Fibroblast of lung (primary cell): Measurements from ENCODE around the gene CMA1.

Source experiments
- EZH2 ChIP-seq: IDR thresholded peaks from 2 replicates; pipeline ENCODE4 v1.5.1; 2012; ENCODE audit warnings: low read length, control low read depth, mild to moderate bottlenecking; ENCODE audit errors: missing control alignments
- TF ChIP-seq, protein P1 (sequence below), 2 donors: IDR thresholded peaks in 1 of 2; conservative IDR thresholded peaks in 1 of 2; 1 replicate in 1 of 2; 2 replicates in 1 of 2; pipeline ENCODE4 v1.5.1; 2011 to 2012; ENCODE audit warnings: low read length in 2 of 2, control low read depth in 1 of 2, inconsistent platforms in 1 of 2, low read depth in 1 of 2, mild to moderate bottlenecking in 1 of 2

DNA sequence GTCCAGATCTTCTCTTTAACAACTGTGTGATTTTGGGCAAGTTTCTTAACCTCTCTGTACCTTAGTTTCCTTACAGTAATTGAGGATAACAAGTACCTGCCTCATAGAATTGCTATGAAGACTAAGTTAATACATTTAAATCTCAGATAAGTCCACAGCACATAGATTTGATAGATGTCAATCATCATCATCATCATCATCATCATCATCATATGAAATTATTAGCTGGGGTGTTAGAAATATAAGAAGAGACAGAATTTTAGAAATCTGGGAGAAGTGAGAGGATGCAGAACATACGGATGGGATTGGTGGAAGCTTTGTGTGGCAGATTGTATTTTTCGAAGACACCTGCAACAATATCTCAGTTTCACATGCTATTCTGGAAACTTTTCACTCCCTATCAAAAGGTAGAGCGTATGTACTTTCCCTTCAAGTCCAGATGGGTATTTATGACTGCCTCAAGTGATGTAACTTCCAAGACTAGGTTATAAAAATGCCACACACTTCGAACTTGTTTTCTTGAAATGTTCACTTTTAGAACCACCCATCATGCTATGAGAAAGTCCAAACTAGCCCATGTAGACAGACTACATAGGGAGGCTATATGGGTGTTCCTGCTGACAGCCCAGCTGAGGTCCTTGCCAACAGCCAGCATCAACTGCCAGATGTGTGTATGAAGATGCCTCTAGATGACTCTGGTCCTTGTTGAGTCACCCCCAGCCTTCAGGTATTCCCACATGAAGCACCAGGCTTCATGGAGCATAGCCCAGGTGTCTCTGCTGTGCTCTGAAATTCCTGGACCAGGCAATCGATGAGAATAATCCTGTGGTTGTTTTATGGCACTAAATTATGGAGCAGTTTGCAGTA, 44.8 kb downstream of the CMA1 start:
- TF ChIP-seq, protein P1, sequence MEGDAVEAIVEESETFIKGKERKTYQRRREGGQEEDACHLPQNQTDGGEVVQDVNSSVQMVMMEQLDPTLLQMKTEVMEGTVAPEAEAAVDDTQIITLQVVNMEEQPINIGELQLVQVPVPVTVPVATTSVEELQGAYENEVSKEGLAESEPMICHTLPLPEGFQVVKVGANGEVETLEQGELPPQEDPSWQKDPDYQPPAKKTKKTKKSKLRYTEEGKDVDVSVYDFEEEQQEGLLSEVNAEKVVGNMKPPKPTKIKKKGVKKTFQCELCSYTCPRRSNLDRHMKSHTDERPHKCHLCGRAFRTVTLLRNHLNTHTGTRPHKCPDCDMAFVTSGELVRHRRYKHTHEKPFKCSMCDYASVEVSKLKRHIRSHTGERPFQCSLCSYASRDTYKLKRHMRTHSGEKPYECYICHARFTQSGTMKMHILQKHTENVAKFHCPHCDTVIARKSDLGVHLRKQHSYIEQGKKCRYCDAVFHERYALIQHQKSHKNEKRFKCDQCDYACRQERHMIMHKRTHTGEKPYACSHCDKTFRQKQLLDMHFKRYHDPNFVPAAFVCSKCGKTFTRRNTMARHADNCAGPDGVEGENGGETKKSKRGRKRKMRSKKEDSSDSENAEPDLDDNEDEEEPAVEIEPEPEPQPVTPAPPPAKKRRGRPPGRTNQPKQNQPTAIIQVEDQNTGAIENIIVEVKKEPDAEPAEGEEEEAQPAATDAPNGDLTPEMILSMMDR (conservative IDR thresholded peaks at IDR 0.05 in 1 of 2, IDR thresholded peaks at IDR 0.05 in 1 of 2; ENCODE audit: low read depth in 1 of 2, low read length in 2 of 2), result no peak
- TF ChIP-seq EZH2, result no peak
